ENCODE measurements around the gene DQX1. TPM values are rescaled to one million over a fixed set of nuclear protein-coding genes. Genes with fewer than 3 reads are reported as not detected.
"Not testable (repeated sequence)": the region's sequence is repeated elsewhere in the genome, so short reads cannot be mapped to it uniquely, and the experiment has no call there.

DQX1 gene
- total RNA-seq, 1 donor from 2014 or later, result not detected

DNA sequence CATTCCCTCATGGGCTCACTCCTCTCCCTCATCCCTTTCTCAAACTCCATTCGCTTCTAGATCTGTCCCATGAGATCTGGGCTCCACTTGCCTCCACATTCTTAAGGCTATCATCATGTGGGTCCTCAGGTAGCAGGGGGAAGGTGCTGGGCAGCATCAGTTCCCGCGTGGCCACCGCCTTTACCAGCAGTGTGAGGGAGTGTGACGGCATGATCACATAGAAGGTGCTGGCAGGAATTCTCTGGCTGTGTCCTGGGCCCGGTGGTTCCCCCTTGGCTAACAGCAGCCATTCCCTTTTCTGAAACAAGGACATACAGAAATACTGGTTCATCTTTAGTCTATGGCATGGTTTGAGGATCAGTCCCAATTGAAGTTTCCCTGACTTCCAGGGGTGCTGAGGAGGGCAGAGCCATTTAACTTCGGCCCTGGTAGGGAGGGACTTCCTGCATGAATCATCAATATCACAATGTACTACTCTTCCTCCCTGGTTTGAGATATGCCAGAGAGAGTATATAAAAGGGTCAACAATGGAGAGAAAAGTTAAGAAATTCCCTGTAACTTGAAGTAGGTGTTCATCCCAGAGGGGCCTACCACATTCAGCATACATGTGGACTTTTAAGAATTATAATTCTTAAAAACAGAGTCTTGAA, 36.2 kb upstream of the DQX1 start:
- no peak for TF ChIP-seq CTCF (IDR thresholded peaks at IDR 0.05; ENCODE audit: insufficient read depth, low read length, poor library complexity, severe bottlenecking)
- DNase-seq (ENCODE audit: low read depth), result no peak
- Histone ChIP-seq H3K27me3 (ENCODE audit: control insufficient read depth, insufficient read depth, low read length) (no peaks in the 10 kb centered on the region), H3K36me3 (ENCODE audit: control insufficient read depth, insufficient read depth, low read length) (no peaks in the 10 kb centered on the region), H3K4me3 (ENCODE audit: low read depth, low read length) (no peak overlapping the region)

DNA sequence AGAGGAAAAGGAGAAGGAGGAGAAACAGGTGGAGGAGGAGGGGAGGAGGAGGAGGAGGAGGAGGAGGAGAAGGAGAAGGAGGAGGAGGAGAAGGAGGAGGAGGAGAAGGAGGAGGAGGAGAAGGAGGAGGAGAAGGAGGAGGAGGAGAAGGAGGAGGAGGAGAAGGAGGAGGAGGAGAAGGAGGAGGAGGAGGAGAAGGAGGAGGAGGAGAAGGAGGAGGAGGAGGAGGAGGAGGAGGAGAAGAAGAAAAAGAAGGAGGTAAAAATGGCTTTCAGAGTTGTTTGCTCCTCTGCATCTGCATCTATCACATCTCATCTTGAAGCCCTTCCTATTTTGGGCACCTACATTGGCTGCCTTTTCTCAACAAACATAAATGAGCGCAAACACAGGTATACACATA, 35.0 kb upstream of the DQX1 start:
- not testable (repeated sequence) for H3K27me3 ChIP-seq (ENCODE audit: control insufficient read depth, insufficient read depth, low read length); H3K4me3 ChIP-seq (ENCODE audit: low read depth, low read length); DNase-seq (ENCODE audit: low read depth)

GRCh38 chr2:74560591-74560990, 34.6 kb upstream of the DQX1 start:
- no peak for TF ChIP-seq CTCF (IDR thresholded peaks at IDR 0.05; ENCODE audit: insufficient read depth, low read length, poor library complexity, severe bottlenecking)
- Histone ChIP-seq H3K4me3 (ENCODE audit: low read depth, low read length) (no peak overlapping the region), H3K27me3 (ENCODE audit: control insufficient read depth, insufficient read depth, low read length) (no peaks in the 10 kb centered on the region), H3K36me3 (ENCODE audit: control insufficient read depth, insufficient read depth, low read length) (no peaks in the 10 kb centered on the region)
- DNase-seq (ENCODE audit: low read depth), result no peak

More for the DNA sequence above, 35.0 kb upstream of the DQX1 start:
- H3K36me3 ChIP-seq (ENCODE audit: control insufficient read depth, insufficient read depth, low read length), result not testable (repeated sequence)

- Histone ChIP-seq H3K27me3 (ENCODE audit: control insufficient read depth, insufficient read depth, low read length) (no peaks in the 10 kb centered on the region), H3K36me3 (ENCODE audit: control insufficient read depth, insufficient read depth, low read length) (no peaks in the 10 kb centered on the region), H3K4me3 (ENCODE audit: low read depth, low read length) (no peak overlapping the region)
- TF ChIP-seq CTCF (IDR thresholded peaks at IDR 0.05; ENCODE audit: insufficient read depth, low read length, poor library complexity, severe bottlenecking), result no peak
- DNase-seq (ENCODE audit: low read depth), result no peak
These were observed 33.9 kb upstream of the DQX1 start for GRCh38 chr2:74559912-74560311.

GRCh38 chr2:74558284-74559230, 32.5 kb upstream of the DQX1 start:
- Histone ChIP-seq H3K36me3 (ENCODE audit: control insufficient read depth, insufficient read depth, low read length) (no peaks in the 10 kb centered on the region), H3K4me3 (ENCODE audit: low read depth, low read length) (no peak overlapping the region), H3K27me3 (ENCODE audit: control insufficient read depth, insufficient read depth, low read length) (no peaks in the 10 kb centered on the region)
- DNase-seq (ENCODE audit: low read depth), result no peak
- TF ChIP-seq CTCF (IDR thresholded peaks at IDR 0.05; ENCODE audit: insufficient read depth, low read length, poor library complexity, severe bottlenecking), result no peak

GRCh38 chr2:74556831-74557370, 30.9 kb upstream of the DQX1 start:
- no peak for DNase-seq (ENCODE audit: low read depth)
- Histone ChIP-seq H3K36me3 (ENCODE audit: control insufficient read depth, insufficient read depth, low read length) (no peaks in the 10 kb centered on the region), H3K27me3 (ENCODE audit: control insufficient read depth, insufficient read depth, low read length) (no peaks in the 10 kb centered on the region), H3K4me3 (ENCODE audit: low read depth, low read length) (no peak overlapping the region)
- TF ChIP-seq CTCF (IDR thresholded peaks at IDR 0.05; ENCODE audit: insufficient read depth, low read length, poor library complexity, severe bottlenecking), result no peak
